HK-2 (cell line): ENCODE measurements around the gene FAR2.
"Not testable (repeated sequence)": the region's sequence is repeated elsewhere in the genome, so short reads cannot be mapped to it uniquely, and the experiment has no call there.

Source experiments
- DNase-seq: peaks from one replicate; pipeline ENCODE4 v3.0.0-alpha.2; 2018; ENCODE audit not compliant: unreplicated experiment

The FAR2 gene

DNA sequence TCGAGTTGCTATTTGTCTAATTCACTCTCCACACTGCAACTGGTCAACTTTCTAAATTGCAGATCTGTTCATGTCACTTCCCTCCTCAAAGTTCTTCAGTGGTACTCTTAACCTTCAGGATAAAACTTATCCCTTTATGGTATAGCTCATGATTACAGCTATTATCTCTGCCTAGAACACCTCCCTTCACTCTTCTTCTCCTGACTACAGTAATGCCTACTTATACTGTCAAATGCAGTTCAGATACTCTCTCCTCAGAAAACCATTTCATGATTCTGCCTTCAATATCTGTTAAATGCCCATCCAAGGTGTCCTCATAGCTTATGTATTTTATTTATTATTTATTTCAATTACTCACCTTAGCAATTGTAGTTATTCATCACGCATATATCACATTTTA, 85.5 kb downstream of the FAR2 start:
- DNase-seq: no peak

DNA sequence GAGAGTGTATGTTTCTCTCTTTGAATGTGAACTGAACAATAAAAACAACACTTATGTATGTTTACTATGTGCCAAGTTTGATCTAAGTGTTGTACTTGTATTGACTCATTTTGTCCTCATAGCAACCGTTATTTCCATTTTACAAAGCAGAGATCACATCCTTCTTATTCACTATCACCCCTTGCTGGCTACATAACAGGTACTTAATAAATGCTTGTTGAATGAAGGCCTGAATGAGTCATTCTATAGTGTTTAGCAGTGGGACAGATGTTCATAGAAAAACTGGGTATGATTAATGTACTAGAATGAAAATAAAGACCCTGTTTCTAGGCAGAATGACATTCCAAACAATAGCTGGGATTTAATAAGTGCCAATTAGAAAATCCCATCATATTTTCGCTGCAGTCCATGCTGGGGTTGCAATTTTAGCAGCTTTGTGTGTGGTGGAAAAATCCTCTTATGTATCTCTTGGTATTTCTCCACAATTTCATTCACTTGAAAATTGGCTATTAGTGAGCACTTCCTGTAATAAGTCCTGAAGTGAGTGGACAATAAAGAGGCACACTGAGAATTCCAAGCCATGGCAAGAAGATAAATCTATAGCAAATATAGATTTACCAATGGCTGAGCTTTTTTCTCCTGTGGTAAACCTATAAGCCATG, 86.0 kb downstream of the FAR2 start:
- DNase-seq: no peak

- DNase-seq: no peak
Measured at GRCh38 chr12:29238822-29239291, 89.8 kb downstream of the FAR2 start.

- DNase-seq: no peak
Measured at GRCh38 chr12:29239336-29239735, 90.3 kb downstream of the FAR2 start.

- no peak for DNase-seq
Measured at GRCh38 chr12:29240441-29240840, 91.4 kb downstream of the FAR2 start.

DNA sequence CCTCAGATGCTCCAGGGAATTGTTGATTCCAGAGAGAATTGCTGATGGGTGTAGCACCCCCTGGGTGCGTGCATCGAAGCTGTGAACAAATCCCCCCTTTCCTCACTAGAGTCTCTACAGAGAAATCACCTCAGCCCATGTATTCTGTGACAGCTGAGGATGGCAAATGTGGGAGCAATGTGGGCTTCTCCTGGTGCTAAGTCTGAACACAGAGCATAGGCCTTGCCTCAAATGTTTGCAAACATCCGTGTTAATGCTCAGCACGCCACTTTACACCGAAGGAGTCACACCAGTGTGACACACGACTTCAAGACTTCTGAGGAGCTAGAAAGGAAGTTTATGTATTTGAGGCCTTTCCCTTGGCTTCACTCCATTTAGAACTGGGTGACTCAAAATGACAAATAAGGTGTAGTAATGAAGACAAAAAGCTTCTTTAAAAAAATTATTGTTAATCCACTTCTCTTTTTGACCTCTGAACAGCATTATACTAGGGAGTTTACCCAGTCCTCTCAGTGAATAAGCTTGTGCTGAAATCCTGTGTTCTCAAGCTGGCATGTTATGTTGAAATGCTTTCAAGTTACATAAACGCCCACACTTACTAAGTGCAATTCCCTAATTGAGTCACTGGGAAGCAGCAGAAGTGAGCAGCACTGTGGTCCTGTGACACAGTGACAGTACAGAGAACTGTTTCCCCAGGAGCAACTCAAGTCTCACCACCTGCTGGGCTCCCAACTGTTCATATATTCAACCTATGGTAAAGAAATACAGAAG, 92.9 kb downstream of the FAR2 start:
- no peak for DNase-seq

GRCh38 chr12:29242921-29243431, 93.9 kb downstream of the FAR2 start:
- DNase-seq: no peak

GRCh38 chr12:29244159-29244765, 95.2 kb downstream of the FAR2 start:
- DNase-seq: no peak

- DNase-seq: no peak
Measured at GRCh38 chr12:29245246-29245645, 96.2 kb downstream of the FAR2 start.

- no peak for DNase-seq
Measured at GRCh38 chr12:29249930-29250329, 100.9 kb downstream of the FAR2 start.

DNA sequence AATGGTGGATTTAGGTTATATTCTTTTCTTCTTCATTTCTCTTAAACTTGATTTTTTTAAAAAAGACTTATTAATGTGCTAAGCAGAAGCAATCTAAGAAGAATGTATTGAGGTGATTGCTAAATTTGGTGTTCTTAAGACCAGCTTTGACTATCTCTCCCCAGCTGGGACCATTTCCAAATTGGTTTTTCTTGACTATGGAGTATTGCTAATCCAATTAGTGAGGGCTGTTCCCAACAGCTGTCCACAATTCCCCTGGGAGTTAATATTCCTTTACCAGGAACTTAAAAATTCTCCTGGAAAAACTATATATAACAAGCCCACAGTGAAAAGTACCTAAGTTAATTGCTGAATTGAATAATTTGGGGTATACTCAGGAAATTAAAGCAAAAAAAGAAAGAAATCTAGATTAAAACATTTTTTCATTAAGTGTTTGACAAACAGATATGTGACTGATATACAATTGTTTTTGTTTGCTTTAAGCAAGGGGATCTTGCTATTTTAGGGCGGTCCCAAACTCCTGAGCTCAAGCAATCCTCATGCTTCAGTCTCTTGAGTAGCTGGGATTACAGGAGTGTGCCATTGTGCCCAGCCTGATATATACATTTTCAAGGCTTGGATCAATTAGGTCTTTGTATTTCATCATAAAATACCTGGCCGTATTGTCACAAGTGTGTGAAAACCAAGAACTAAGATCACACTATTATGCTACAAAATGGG, 105.0 kb downstream of the FAR2 start:
- DNase-seq: no peak

- no peak for DNase-seq
Measured at GRCh38 chr12:29255042-29255441, 106.0 kb downstream of the FAR2 start.

DNA sequence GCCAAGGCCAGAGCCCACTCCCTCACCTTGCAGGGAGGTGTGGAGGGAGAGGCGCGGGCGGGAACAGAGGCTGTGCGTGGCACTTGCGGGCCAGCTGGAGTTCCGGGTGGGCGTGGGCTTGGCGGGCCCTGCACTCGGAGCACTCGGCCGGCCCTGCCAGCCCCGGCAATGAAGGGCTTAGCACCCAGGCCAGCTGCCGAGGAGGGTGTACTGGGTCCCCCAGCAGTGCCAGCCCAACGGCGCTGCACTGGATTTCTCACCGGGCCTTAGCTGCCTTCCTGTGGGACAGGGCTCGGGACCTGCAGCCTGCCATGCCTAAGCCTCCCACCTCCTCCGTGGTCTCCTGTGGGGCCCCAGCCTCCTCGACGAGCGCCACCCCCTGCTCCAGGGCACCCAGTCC, 107.5 kb downstream of the FAR2 start:
- DNase-seq: no peak

- DNase-seq: not testable (repeated sequence)
Measured at GRCh38 chr12:29257687-29258086, 108.6 kb downstream of the FAR2 start.

DNA sequence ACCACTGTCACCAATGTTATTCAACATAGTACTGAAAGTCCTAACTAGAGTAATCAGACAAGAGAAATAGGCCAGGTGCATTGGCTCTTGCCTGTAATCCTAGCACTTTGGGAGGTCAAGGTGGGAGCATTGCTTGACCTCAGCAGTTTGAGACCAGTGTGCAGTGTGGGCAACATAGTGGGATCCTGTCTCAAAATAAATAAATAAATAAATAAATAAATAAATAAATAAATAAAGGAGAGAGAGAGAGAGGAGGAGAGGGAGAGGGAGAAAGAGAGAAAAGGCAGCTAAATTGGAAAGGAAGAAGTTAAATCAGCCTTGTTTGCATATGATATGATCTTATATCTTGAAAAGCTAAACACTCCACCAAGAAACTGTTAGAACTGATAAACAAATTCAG, 115.3 kb downstream of the FAR2 start:
- DNase-seq: no peak

- DNase-seq: no peak
Measured at GRCh38 chr12:29269706-29270408, 120.8 kb downstream of the FAR2 start.

GRCh38 chr12:29270446-29270845, 121.4 kb downstream of the FAR2 start:
- DNase-seq: no peak

DNA sequence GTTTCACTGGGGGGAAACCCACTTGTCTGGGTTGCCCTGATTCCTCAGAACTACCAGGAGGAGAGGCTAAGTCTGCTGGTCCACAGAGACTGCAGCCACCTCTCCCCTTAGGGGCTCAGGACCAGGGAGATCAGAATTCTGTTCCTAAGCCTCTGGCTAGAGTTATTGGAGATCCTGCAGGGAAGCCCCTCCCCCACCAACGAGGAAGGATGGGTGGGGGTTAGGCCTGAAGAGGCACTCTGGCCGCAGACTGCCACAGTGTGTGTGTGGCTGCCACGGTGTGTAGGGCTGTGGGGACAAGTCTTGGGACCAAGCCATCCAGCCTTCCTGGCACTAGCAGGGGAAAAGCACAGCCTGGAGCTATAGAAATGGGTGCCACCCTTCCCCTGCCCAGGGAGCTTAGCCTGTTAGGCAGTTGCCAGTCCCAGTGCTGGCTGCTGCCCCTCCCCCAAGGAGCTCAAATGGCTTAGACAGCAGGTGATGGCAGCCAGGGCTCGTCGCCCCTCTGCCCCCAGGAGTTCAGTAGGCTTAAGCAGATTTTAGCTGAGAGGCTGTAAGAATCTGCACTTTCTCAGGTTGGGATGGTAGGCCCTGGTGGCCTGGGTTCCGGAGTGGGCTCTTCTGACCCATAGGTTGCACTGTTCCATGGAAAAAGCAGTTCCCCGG, 124.2 kb downstream of the FAR2 start:
- DNase-seq: no peak

- DNase-seq: no peak
Measured at GRCh38 chr12:29275834-29276233, 126.8 kb downstream of the FAR2 start.

GRCh38 chr12:29277231-29277630, 128.2 kb downstream of the FAR2 start:
- DNase-seq: no peak
